Neural cell (in vitro differentiated cells): ENCODE data around the gene EYS. TPM values are rescaled to one million over a fixed set of nuclear protein-coding genes. Genes with fewer than 3 reads are reported as not detected.

Experiments used
- H2AFZ ChIP-seq: fragments of 200-600, 300-800 bp; sonication (generic), shearing (Covaris generic); 2 replicates; pipeline ENCODE4 v1.6.0; 2014; ENCODE audit warnings: low read depth, mild to moderate bottlenecking, antibody characterized with exemption, low read length, moderate library complexity
- H3F3A ChIP-seq: fragments of 200-600 bp; shearing (Covaris generic); 2 replicates; pipeline ENCODE4 v1.6.1; 2016; ENCODE audit warnings: mild to moderate bottlenecking, moderate library complexity, mixed read lengths, antibody characterized with exemption, low read length; ENCODE audit not compliant: insufficient read depth, poor library complexity, severe bottlenecking
- H3K27ac ChIP-seq: fragments of 200-600, 300-800 bp; sonication (generic), shearing (Covaris generic); 2 replicates; pipeline ENCODE4 v1.5.1; 2014; ENCODE audit warnings: mild to moderate bottlenecking, low read length, moderate library complexity
- H3K27me3 ChIP-seq: fragments of 300-800, 200-600 bp; sonication (generic), shearing (Covaris generic); 2 replicates; pipeline ENCODE4 v1.6.0; 2014; ENCODE audit warnings: mild to moderate bottlenecking, low read depth, low read length, moderate library complexity; ENCODE audit not compliant: insufficient read depth
- H3K36me3 ChIP-seq: fragments of 300-800, 200-600 bp; sonication (generic), shearing (Covaris generic); 2 replicates; pipeline ENCODE4 v1.5.1; 2014; ENCODE audit warnings: mild to moderate bottlenecking, antibody characterized with exemption, low read length, moderate library complexity; ENCODE audit not compliant: insufficient read depth
- H3K4me2 ChIP-seq: fragments of 300-800, 200-600 bp; sonication (generic), shearing (Covaris generic); 2 replicates; pipeline ENCODE4 v1.6.0; 2014; ENCODE audit warnings: mild to moderate bottlenecking, low read length
- H3K4me3 ChIP-seq: fragments of 300-800, 200-600 bp; sonication (generic), shearing (Covaris generic); 2 replicates; pipeline ENCODE4 v1.5.1; 2014; ENCODE audit warnings: mild to moderate bottlenecking, low read length, moderate library complexity
- H3K79me2 ChIP-seq: fragments of 200-600 bp; shearing (Covaris generic); replicated peaks from 2 replicates; pipeline ENCODE4 v1.6.0; 2014; ENCODE audit warnings: mild to moderate bottlenecking, low read length, moderate library complexity; ENCODE audit not compliant: insufficient read depth
- H3K9ac ChIP-seq: fragments of 300-800, 200-600 bp; sonication (generic), shearing (Covaris generic); 2 replicates; pipeline ENCODE4 v1.6.1; 2016; ENCODE audit warnings: mild to moderate bottlenecking, low read length, mixed read lengths
- H3K9me2 ChIP-seq: fragments of 200-600 bp; shearing (Covaris generic); 2 replicates; pipeline ENCODE4 v1.6.1; 2016; ENCODE audit warnings: mild to moderate bottlenecking, low read length, mixed read lengths; ENCODE audit not compliant: insufficient read depth
- H3K9me3 ChIP-seq: fragments of 200-600, 300-800 bp; sonication (generic), shearing (Covaris generic); 2 replicates; pipeline ENCODE4 v1.6.1; 2016; ENCODE audit warnings: mild to moderate bottlenecking, mixed run types, low read length, moderate library complexity, mixed read lengths
- H4K20me1 ChIP-seq: fragments of 200-600 bp; shearing (Covaris generic); 2 replicates; pipeline ENCODE4 v1.6.1; 2016; ENCODE audit warnings: mild to moderate bottlenecking, mixed run types; ENCODE audit not compliant: insufficient read depth
- EP300 ChIP-seq: fragments of 450-650 bp; conservative IDR thresholded peaks from 2 replicates; pipeline ENCODE4 v1.6.1; 2014; ENCODE audit warnings: antibody characterized with exemption, mild to moderate bottlenecking, moderate library complexity; ENCODE audit not compliant: poor library complexity, severe bottlenecking
- EZH2 ChIP-seq: fragments of 200-600, 300-800 bp; shearing (Covaris generic), sonication (generic); IDR thresholded peaks from 2 replicates; pipeline ENCODE4 v1.6.1; 2014; ENCODE audit warnings: antibody characterized with exemption, low read length, borderline replicate concordance, mild to moderate bottlenecking; ENCODE audit not compliant: insufficient read depth, poor library complexity, severe bottlenecking
- MXI1 ChIP-seq: fragments of 450-650 bp; conservative IDR thresholded peaks from 2 replicates; pipeline ENCODE4 v1.6.1; 2014; ENCODE audit warnings: antibody characterized with exemption, mild to moderate bottlenecking; ENCODE audit not compliant: poor library complexity, severe bottlenecking
- POLR2AphosphoS5 ChIP-seq: IDR thresholded peaks from 2 replicates; pipeline ENCODE4 v1.6.1; 2012
- RAD21 ChIP-seq: fragments of 450-650 bp; conservative IDR thresholded peaks from 2 replicates; pipeline ENCODE4 v1.6.1; 2014; ENCODE audit warnings: antibody characterized with exemption, mild to moderate bottlenecking, moderate library complexity
- SMC3 ChIP-seq: fragments of 450-650 bp; conservative IDR thresholded peaks from 2 replicates; pipeline ENCODE4 v1.6.1; 2014; ENCODE audit warnings: antibody characterized with exemption, mild to moderate bottlenecking, moderate library complexity; ENCODE audit not compliant: poor library complexity
- TAF1 ChIP-seq: IDR thresholded peaks from 2 replicates; pipeline ENCODE4 v1.6.1; 2012; ENCODE audit warnings: low read depth
- polyA plus RNA-seq: library from polyadenylated mRNA; depleted of rRNA; stranded (reverse); fragments of >200 nt; gene quantifications from 2 replicates; pipeline ENCODE4 v1.2.3, GENCODE V29; 2014
- TF ChIP-seq, protein P1 (sequence below): fragments of 450-650 bp; IDR thresholded peaks from 2 replicates; pipeline ENCODE4 v1.5.1; 2014; ENCODE audit warnings: antibody characterized with exemption, mild to moderate bottlenecking, moderate library complexity; ENCODE audit not compliant: poor library complexity, severe bottlenecking
- TF ChIP-seq, protein P2 (sequence below): IDR thresholded peaks from 2 replicates; pipeline ENCODE4 v1.6.1; 2012; ENCODE audit warnings: borderline replicate concordance

The EYS gene
- polyA plus RNA-seq, 1 donor from 2014 or later, result 0.38 TPM

DNA sequence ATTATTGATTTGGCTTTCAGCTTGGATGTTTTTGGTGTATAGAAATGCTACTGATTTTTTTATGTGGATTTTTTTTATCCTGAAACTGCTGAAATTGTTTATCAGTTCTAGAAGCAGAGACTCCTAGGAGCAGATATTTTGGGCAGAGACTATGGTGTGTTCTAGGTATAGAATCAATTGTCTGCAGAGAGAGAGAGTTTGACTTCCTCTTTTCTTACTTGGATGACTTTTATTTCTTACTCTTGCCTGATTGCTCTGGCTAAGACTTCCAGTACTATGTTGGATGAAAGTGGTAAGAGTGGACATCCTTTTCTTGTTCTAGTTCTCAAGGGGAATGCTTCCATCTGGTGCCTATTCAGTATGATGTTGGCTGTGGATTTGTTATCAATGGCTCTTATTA lies 1700.8 kb downstream of the EYS start:
- no peak overlapping the region for H3K4me2 ChIP-seq
- peaks cover 3% of the 10 kb centered on the region for H3K9me3 ChIP-seq
- H2AFZ ChIP-seq, result no peak overlapping the region
- no peaks in the 10 kb centered on the region for H4K20me1 ChIP-seq
- no peak overlapping the region for H3K27ac ChIP-seq
- H3K9ac ChIP-seq, result no peak overlapping the region
- no peak overlapping the region for H3K4me3 ChIP-seq
- H3F3A ChIP-seq, result no peaks in the 10 kb centered on the region
- H3K27me3 ChIP-seq, result no peaks in the 10 kb centered on the region
- H3K36me3 ChIP-seq, result no peaks in the 10 kb centered on the region
- no peaks in the 10 kb centered on the region for H3K9me2 ChIP-seq
- H3K79me2 ChIP-seq, result no peaks in the 10 kb centered on the region
- TF ChIP-seq EZH2, result no peak
- no peak for TF ChIP-seq MXI1
- TF ChIP-seq, protein P1, sequence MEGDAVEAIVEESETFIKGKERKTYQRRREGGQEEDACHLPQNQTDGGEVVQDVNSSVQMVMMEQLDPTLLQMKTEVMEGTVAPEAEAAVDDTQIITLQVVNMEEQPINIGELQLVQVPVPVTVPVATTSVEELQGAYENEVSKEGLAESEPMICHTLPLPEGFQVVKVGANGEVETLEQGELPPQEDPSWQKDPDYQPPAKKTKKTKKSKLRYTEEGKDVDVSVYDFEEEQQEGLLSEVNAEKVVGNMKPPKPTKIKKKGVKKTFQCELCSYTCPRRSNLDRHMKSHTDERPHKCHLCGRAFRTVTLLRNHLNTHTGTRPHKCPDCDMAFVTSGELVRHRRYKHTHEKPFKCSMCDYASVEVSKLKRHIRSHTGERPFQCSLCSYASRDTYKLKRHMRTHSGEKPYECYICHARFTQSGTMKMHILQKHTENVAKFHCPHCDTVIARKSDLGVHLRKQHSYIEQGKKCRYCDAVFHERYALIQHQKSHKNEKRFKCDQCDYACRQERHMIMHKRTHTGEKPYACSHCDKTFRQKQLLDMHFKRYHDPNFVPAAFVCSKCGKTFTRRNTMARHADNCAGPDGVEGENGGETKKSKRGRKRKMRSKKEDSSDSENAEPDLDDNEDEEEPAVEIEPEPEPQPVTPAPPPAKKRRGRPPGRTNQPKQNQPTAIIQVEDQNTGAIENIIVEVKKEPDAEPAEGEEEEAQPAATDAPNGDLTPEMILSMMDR, result no peak
- no peak for TF ChIP-seq EP300
- TF ChIP-seq TAF1, result no peak
- TF ChIP-seq RAD21, result no peak
- TF ChIP-seq POLR2AphosphoS5, result no peak
- TF ChIP-seq, protein P2, sequence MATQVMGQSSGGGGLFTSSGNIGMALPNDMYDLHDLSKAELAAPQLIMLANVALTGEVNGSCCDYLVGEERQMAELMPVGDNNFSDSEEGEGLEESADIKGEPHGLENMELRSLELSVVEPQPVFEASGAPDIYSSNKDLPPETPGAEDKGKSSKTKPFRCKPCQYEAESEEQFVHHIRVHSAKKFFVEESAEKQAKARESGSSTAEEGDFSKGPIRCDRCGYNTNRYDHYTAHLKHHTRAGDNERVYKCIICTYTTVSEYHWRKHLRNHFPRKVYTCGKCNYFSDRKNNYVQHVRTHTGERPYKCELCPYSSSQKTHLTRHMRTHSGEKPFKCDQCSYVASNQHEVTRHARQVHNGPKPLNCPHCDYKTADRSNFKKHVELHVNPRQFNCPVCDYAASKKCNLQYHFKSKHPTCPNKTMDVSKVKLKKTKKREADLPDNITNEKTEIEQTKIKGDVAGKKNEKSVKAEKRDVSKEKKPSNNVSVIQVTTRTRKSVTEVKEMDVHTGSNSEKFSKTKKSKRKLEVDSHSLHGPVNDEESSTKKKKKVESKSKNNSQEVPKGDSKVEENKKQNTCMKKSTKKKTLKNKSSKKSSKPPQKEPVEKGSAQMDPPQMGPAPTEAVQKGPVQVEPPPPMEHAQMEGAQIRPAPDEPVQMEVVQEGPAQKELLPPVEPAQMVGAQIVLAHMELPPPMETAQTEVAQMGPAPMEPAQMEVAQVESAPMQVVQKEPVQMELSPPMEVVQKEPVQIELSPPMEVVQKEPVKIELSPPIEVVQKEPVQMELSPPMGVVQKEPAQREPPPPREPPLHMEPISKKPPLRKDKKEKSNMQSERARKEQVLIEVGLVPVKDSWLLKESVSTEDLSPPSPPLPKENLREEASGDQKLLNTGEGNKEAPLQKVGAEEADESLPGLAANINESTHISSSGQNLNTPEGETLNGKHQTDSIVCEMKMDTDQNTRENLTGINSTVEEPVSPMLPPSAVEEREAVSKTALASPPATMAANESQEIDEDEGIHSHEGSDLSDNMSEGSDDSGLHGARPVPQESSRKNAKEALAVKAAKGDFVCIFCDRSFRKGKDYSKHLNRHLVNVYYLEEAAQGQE, result no peak
- TF ChIP-seq SMC3, result no peak

DNA sequence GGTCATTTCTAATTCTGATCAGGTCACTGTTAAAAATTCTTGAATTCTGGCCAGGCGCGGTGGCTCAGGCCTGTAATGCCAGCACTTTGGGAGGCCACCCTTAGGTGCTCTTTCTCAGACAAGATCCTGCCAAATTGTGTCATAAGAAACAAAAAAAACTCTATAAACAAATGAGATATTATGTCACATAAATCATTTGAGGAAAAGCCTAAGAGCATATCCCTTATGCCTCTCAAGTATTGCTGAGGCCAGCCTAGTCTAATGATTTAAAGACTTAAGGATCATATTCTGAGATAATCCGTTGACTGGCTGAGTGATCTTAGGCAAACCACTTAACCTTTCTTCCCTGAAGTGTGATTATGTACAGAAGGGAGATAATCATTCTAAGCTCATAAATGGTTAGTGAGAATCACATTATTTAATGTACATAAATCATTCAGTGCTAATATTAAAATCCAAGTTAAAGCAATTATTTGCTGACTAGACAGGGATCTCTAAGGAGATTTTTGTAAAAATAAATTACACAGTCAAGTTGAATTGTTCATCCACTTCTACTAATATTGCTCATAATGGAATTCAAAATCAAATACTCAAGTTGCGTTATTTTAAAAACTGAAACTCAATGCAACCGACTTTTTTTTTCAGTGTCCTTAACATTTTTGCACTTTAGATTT lies 1706.1 kb downstream of the EYS start:
- no peaks in the 10 kb centered on the region for H3F3A ChIP-seq
- H4K20me1 ChIP-seq, result no peaks in the 10 kb centered on the region
- no peak overlapping the region for H3K9ac ChIP-seq
- H3K4me3 ChIP-seq, result no peak overlapping the region
- no peaks in the 10 kb centered on the region for H3K27me3 ChIP-seq
- no peaks in the 10 kb centered on the region for H3K9me3 ChIP-seq
- no peak for TF ChIP-seq TAF1
- no peaks in the 10 kb centered on the region for H3K79me2 ChIP-seq
- no peaks in the 10 kb centered on the region for H3K9me2 ChIP-seq
- no peak overlapping the region for H3K4me2 ChIP-seq
- no peaks in the 10 kb centered on the region for H3K36me3 ChIP-seq
- H3K27ac ChIP-seq, result no peak overlapping the region
- H2AFZ ChIP-seq, result no peak overlapping the region

DNA sequence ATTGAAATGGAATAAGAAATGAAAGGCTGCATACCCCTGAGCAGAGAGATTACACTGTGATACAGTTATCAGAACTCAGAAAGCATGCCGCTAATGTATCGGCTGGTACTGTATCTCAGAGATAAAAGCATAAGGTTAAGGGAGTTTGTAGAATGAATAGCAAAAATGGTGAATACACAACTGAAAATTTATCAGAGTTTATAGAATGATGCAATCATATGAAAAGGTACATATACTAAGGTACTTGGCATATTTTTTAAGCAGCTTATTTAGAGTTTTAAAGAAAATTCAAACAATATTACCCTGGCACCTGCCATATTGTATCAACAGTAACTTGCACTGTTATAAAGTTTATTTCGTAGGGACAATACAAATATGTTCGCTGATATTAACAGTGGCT lies 1707.4 kb downstream of the EYS start:
- no peak overlapping the region for H3K4me3 ChIP-seq
- H2AFZ ChIP-seq, result no peak overlapping the region
- TF ChIP-seq TAF1, result no peak
- TF ChIP-seq EP300, result no peak
- TF ChIP-seq, protein P1, result no peak
- no peak for TF ChIP-seq POLR2AphosphoS5
- TF ChIP-seq MXI1, result no peak
- TF ChIP-seq SMC3, result no peak
- no peak for TF ChIP-seq EZH2
- TF ChIP-seq, protein P2, result no peak
- no peak for TF ChIP-seq RAD21
- no peaks in the 10 kb centered on the region for H3K27me3 ChIP-seq
- no peak overlapping the region for H3K27ac ChIP-seq
- H4K20me1 ChIP-seq, result no peaks in the 10 kb centered on the region
- H3K4me2 ChIP-seq, result no peak overlapping the region
- H3K9me3 ChIP-seq, result no peaks in the 10 kb centered on the region
- no peaks in the 10 kb centered on the region for H3K79me2 ChIP-seq
- H3K36me3 ChIP-seq, result no peaks in the 10 kb centered on the region
- no peaks in the 10 kb centered on the region for H3F3A ChIP-seq
- H3K9me2 ChIP-seq, result no peaks in the 10 kb centered on the region
- H3K9ac ChIP-seq, result no peak overlapping the region
